HL-60 (cell line): Measurements from ENCODE around the gene DHRS3.
A peak's percentile ranks its signal among the peaks of the same experiment; 100 is the strongest.

Experiments
- DNase-seq, 2 experiments: peaks; one replicate each; pipeline ENCODE4 v3.0.0-alpha.2; 2010 to 2020; ENCODE audit warnings: low read depth in 1 of 2, low spot score in 1 of 2
- H3K27ac ChIP-seq: fragments of 250-450 bp; sonication (Bioruptor Pico); replicated peaks from 2 replicates; pipeline ENCODE4 v1.5.1; 2020; ENCODE audit warnings: mild to moderate bottlenecking, moderate library complexity
- H3K27me3 ChIP-seq: fragments of 250-450 bp; sonication (Bioruptor Pico); 2 replicates; pipeline ENCODE4 v1.5.1; 2021; ENCODE audit warnings: mild to moderate bottlenecking, moderate library complexity; ENCODE audit not compliant: insufficient read depth, poor library complexity, severe bottlenecking
- H3K4me3 ChIP-seq: replicated peaks from 2 replicates; pipeline ENCODE4 v1.5.1; 2011; ENCODE audit warnings: mild to moderate bottlenecking, control low read depth, low read length; ENCODE audit not compliant: insufficient read depth
- CTCF ChIP-seq: IDR thresholded peaks from one replicate; pipeline ENCODE4 v1.5.1; 2011; ENCODE audit warnings: low read length, control low read depth, inconsistent platforms; ENCODE audit not compliant: insufficient read depth
- GABPA ChIP-seq: IDR thresholded peaks from 2 replicates; pipeline ENCODE4 v1.6.1; 2012; ENCODE audit warnings: low read depth
- POLR2AphosphoS5 ChIP-seq: IDR thresholded peaks from 2 replicates; pipeline ENCODE4 v1.6.1; 2012; ENCODE audit warnings: low read depth
- REST ChIP-seq: IDR thresholded peaks from 2 replicates; pipeline ENCODE4 v1.6.1; 2012; ENCODE audit warnings: low read depth; ENCODE audit not compliant: insufficient replicate concordance
- SPI1 ChIP-seq: IDR thresholded peaks from 2 replicates; pipeline ENCODE4 v1.6.1; 2012; ENCODE audit warnings: low read depth, mild to moderate bottlenecking, borderline replicate concordance

DHRS3 gene

GRCh38 chr1:12603224-12603623, 14.8 kb downstream of the DHRS3 start:
- H3K27ac ChIP-seq: no peak overlapping the region
- no peak for DNase-seq
- H3K4me3 ChIP-seq: no peak overlapping the region
- H3K27me3 ChIP-seq: peaks cover 2% of the 10 kb centered on the region
- no peak for TF ChIP-seq REST
- TF ChIP-seq POLR2AphosphoS5: no peak
- no peak for TF ChIP-seq GABPA
- TF ChIP-seq CTCF: no peak
- TF ChIP-seq SPI1: no peak

- Histone ChIP-seq H3K4me3 (no peak overlapping the region), H3K27me3 (peaks cover 2% of the 10 kb centered on the region), H3K27ac (no peak overlapping the region)
- TF ChIP-seq CTCF (no peak), GABPA (no peak), POLR2AphosphoS5 (no peak), SPI1 (no peak), REST (no peak)
- no peak for DNase-seq
Observed at GRCh38 chr1:12602659-12603024, 15.4 kb downstream of the DHRS3 start.

- H3K27ac ChIP-seq: no peak overlapping the region
- TF ChIP-seq SPI1 (no peak), POLR2AphosphoS5 (no peak), CTCF (no peak), REST (no peak), GABPA (no peak)
- DNase-seq: peak in 1 of 2 experiments; percentile 71
Observed at GRCh38 chr1:12601700-12602658, 16.0 kb downstream of the DHRS3 start.

More at GRCh38 chr1:12601700-12602658, 16.0 kb downstream of the DHRS3 start:
- H3K27me3 ChIP-seq: peaks cover 2% of the 10 kb centered on the region
- H3K4me3 ChIP-seq: no peak overlapping the region
